22Rv1 (cell line): ENCODE data around the gene BCL3.
"Not testable (repeated sequence)": the region's sequence is repeated elsewhere in the genome, so short reads cannot be mapped to it uniquely, and the experiment has no call there.

Experiments used
- H3K27ac ChIP-seq: fragments of 450-650 bp; 2 replicates; pipeline ENCODE4 v1.5.1; 2017
- CTCF ChIP-seq: fragments of 450-650 bp; IDR thresholded peaks from 2 replicates; pipeline ENCODE4 v1.5.1; 2017; ENCODE audit warnings: mild to moderate bottlenecking
- ZFX ChIP-seq: fragments of 450-650 bp; IDR thresholded peaks from 2 replicates; pipeline ENCODE4 v1.6.1; 2017; ENCODE audit warnings: antibody characterized with exemption, borderline replicate concordance

Gene BCL3

GRCh38 chr19:44705502-44706010 lies 43.0 kb upstream of the BCL3 start:
- TF ChIP-seq ZFX (no peak), CTCF (no peak)

GRCh38 chr19:44706506-44707236 lies 41.8 kb upstream of the BCL3 start:
- no peak overlapping the region for H3K27ac ChIP-seq
- TF ChIP-seq ZFX (no peak), CTCF (no peak)

More at GRCh38 chr19:44705502-44706010, 43.0 kb upstream of the BCL3 start:
- H3K27ac ChIP-seq: no peak overlapping the region

GRCh38 chr19:44707794-44708193 lies 40.7 kb upstream of the BCL3 start:
- TF ChIP-seq ZFX (no peak), CTCF (no peak)
- no peak overlapping the region for H3K27ac ChIP-seq

GRCh38 chr19:44708940-44709339 lies 39.6 kb upstream of the BCL3 start:
- no peak overlapping the region for H3K27ac ChIP-seq
- no peak for TF ChIP-seq CTCF
- no peak for TF ChIP-seq ZFX

- H3K27ac ChIP-seq: not testable (repeated sequence)
Observed at GRCh38 chr19:44709434-44710266, 38.9 kb upstream of the BCL3 start.

GRCh38 chr19:44710483-44710882 lies 38.0 kb upstream of the BCL3 start:
- TF ChIP-seq ZFX (no peak), CTCF (no peak)
- no peak overlapping the region for H3K27ac ChIP-seq

- H3K27ac ChIP-seq: no peak overlapping the region
- no peak for TF ChIP-seq CTCF
- no peak for TF ChIP-seq ZFX
Observed at GRCh38 chr19:44712864-44713515, 35.5 kb upstream of the BCL3 start.
